Brain microvascular endothelial cell (primary cell): ENCODE results near the gene TGFBR1.

Experiments used
- DNase-seq: peaks from one replicate; pipeline ENCODE4 v3.0.0-alpha.2; 2020
- H3K27ac ChIP-seq: fragments of 250-450 bp; sonication (Bioruptor Pico); 2 replicates; pipeline ENCODE4 v1.5.1; 2020; ENCODE audit warnings: mild to moderate bottlenecking, moderate library complexity
- H3K27me3 ChIP-seq: fragments of 250-450 bp; sonication (Bioruptor Pico); replicated peaks from 2 replicates; pipeline ENCODE4 v1.5.1; 2020; ENCODE audit warnings: mild to moderate bottlenecking
- H3K36me3 ChIP-seq: fragments of 250-450 bp; sonication (Bioruptor Pico); replicated peaks from 2 replicates; pipeline ENCODE4 v1.5.1; 2020; ENCODE audit warnings: mild to moderate bottlenecking
- H3K4me3 ChIP-seq: 2 replicates; pipeline ENCODE4 v1.5.1; 2011; ENCODE audit warnings: low read depth, mild to moderate bottlenecking, control low read depth, low read length, moderate library complexity
- CTCF ChIP-seq: IDR thresholded peaks from 2 replicates; pipeline ENCODE4 v1.5.1; 2011; ENCODE audit warnings: low read depth, mild to moderate bottlenecking, moderate library complexity, low read length, control low read depth, inconsistent platforms; ENCODE audit errors: missing control alignments
- in situ Hi-C: cut with HindIII; loops from 2 replicates; pipeline ENCODE4 v1.10.0; 2017; ENCODE audit warnings: low sequenced_read_pairs, low pct_ligation_motif_present

Gene TGFBR1

DNA sequence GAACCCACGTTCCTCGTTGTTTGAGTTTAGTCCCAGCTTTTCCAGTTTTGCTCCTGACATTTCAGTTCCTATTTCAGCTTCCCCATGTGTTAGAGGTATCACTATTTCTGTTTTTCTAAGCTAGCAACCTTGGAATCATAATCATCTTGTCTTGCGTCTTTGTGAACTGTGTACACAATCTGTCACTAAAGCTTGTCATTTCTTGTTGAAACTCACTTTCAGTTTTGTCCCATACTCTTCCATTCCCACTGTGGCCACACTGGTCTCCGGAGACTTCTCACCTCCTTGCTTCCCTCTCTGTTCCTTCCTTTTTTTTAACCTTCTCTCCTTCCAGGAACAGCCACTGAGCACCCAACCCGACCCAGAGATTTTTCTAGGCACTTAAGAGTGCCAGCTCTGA lies 36.9 kb downstream of the TGFBR1 start:
- H3K36me3 ChIP-seq, result peaks cover 58% of the 10 kb centered on the region
- TF ChIP-seq CTCF, result no peak
- no peak overlapping the region for H3K4me3 ChIP-seq
- no peaks in the 10 kb centered on the region for H3K27me3 ChIP-seq
- H3K27ac ChIP-seq, result no peak overlapping the region
- in situ Hi-C loops, result loop anchor here (10.0 to 25.0 kb wide), 2 partner anchors 137 to 305 kb away; no protein-coding TSS in a partner anchor
- no peak for DNase-seq

- Histone ChIP-seq H3K27ac (no peak overlapping the region), H3K27me3 (no peaks in the 10 kb centered on the region), H3K36me3 (peaks cover 62% of the 10 kb centered on the region), H3K4me3 (no peak overlapping the region)
- no peak for DNase-seq
- TF ChIP-seq CTCF, result no peak
- in situ Hi-C loops, result loop anchor here (10.0 to 25.0 kb wide), 2 partner anchors 137 to 305 kb away; no protein-coding TSS in a partner anchor
Measured at GRCh38 chr9:99142275-99142674, 37.4 kb downstream of the TGFBR1 start.

DNA sequence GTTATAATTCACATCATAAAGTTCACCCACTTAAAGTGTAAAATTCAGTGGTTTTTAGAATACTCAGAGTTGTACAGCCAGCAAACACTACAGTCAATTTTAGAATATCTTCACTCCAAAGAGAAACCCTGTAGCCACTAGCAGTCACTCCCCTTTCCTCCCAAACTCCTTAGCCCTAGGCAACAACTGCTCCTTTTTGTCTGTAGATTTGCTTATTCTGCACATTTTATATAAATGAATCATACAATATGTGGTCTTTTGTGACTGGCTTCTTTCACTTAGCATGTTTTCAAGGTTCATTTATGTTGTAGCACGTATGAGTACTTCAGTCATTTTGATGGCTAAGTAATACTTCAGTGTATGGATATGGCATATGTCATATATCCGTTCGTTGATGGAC lies 38.7 kb downstream of the TGFBR1 start:
- Histone ChIP-seq H3K27ac (no peak overlapping the region), H3K27me3 (no peaks in the 10 kb centered on the region), H3K36me3 (peaks cover 69% of the 10 kb centered on the region), H3K4me3 (no peak overlapping the region)
- TF ChIP-seq CTCF, result no peak
- DNase-seq, result no peak
- in situ Hi-C loops, result loop anchor here (10.0 to 25.0 kb wide), 2 partner anchors 139 to 306 kb away; no protein-coding TSS in a partner anchor

DNA sequence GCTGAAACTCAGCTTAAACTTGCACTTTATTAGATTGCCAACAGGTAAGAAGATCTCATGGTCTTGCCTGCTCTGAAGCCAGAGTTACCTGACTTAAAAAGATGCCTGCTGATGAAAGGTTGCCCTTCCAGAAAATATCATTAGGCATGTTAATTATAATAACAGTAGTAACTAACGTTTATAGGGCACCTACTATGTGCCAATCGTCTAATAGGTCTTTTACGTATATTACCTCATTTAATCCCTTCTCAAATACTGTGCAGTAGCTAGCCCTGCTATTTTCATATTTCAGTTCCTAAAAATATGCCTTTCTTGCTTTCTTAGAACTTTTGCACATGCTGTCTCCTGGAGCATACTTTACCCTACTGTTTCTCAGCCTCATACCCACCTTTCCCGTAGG lies 40.1 kb downstream of the TGFBR1 start:
- H3K27ac ChIP-seq, result no peak overlapping the region
- no peaks in the 10 kb centered on the region for H3K27me3 ChIP-seq
- DNase-seq, result no peak
- in situ Hi-C loops, result loop anchor here (10.0 to 25.0 kb wide), 2 partner anchors 140 to 308 kb away; no protein-coding TSS in a partner anchor
- no peak for TF ChIP-seq CTCF
- no peak overlapping the region for H3K4me3 ChIP-seq
- H3K36me3 ChIP-seq, result peaks cover 72% of the 10 kb centered on the region

GRCh38 chr9:99146574-99146973 lies 41.7 kb downstream of the TGFBR1 start:
- Histone ChIP-seq H3K27ac (no peak overlapping the region), H3K36me3 (peaks cover 69% of the 10 kb centered on the region), H3K4me3 (no peak overlapping the region), H3K27me3 (no peaks in the 10 kb centered on the region)
- TF ChIP-seq CTCF, result no peak
- in situ Hi-C loops, result loop anchor here (10.0 to 25.0 kb wide), 2 partner anchors 142 to 309 kb away; no protein-coding TSS in a partner anchor
- DNase-seq, result no peak

GRCh38 chr9:99147177-99147576 lies 42.3 kb downstream of the TGFBR1 start:
- no peak overlapping the region for H3K4me3 ChIP-seq
- TF ChIP-seq CTCF, result no peak
- no peak for DNase-seq
- no peaks in the 10 kb centered on the region for H3K27me3 ChIP-seq
- peaks cover 69% of the 10 kb centered on the region for H3K36me3 ChIP-seq
- no peak overlapping the region for H3K27ac ChIP-seq
- in situ Hi-C loops, result loop anchor here (10.0 to 25.0 kb wide), 2 partner anchors 142 to 310 kb away; no protein-coding TSS in a partner anchor
